Erythroblast (primary cell): ENCODE data around the gene ZNF687.

ENCODE experiments used
- GATA1 ChIP-seq: IDR thresholded peaks from 2 replicates; pipeline ENCODE4 v1.6.1; 2011; ENCODE audit warnings: low read depth, mild to moderate bottlenecking, control low read depth, low read length, moderate library complexity
- POLR2A ChIP-seq: IDR thresholded peaks from 2 replicates; pipeline ENCODE4 v1.6.1; 2011; ENCODE audit warnings: mild to moderate bottlenecking, low read length

DNA sequence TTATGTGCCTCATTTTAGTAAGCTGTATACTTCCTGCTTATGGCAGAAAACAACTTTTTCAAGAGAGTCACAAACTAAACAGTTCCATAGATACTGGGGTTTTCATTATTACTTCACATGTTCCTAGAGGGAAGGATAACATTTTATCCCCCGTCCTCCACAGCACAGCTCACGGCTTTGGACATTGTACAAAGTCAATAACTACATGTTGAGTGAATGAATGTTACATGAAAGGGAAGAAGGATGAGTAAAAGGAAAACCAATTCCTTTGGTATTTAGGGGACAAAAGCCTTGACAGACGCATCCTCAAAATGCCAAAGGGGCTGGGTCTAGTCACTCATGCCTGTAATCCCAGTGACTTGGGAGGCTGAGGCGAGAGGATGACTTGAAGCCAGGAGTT is 30.3 kb downstream of the ZNF687 start:
- no peak for TF ChIP-seq POLR2A
- TF ChIP-seq GATA1: no peak
